SW480 (cell line): ENCODE data around the gene ADAMTSL2.

ENCODE experiments used
- DNase-seq: peaks from one replicate; pipeline ENCODE4 v3.0.0-alpha.2; 2016; ENCODE audit warnings: low spot score

Gene ADAMTSL2

GRCh38 chr9:133575186-133576030, 40.9 kb downstream of the ADAMTSL2 start:
- DNase-seq, result no peak

- no peak for DNase-seq
Measured at GRCh38 chr9:133576031-133576874, 41.7 kb downstream of the ADAMTSL2 start.

GRCh38 chr9:133576875-133577736, 42.6 kb downstream of the ADAMTSL2 start:
- DNase-seq, result no peak

GRCh38 chr9:133577737-133578112, 43.2 kb downstream of the ADAMTSL2 start:
- no peak for DNase-seq

GRCh38 chr9:133578524-133579441, 44.3 kb downstream of the ADAMTSL2 start:
- DNase-seq, result no peak

- DNase-seq, result no peak
Measured at GRCh38 chr9:133579601-133580418, 45.3 kb downstream of the ADAMTSL2 start.

- no peak for DNase-seq
Measured at GRCh38 chr9:133580419-133580738, 45.9 kb downstream of the ADAMTSL2 start.

- DNase-seq, result no peak
Measured at GRCh38 chr9:133581011-133581410, 46.5 kb downstream of the ADAMTSL2 start.

GRCh38 chr9:133581513-133582343, 47.2 kb downstream of the ADAMTSL2 start:
- DNase-seq, result no peak

- no peak for DNase-seq
Measured at GRCh38 chr9:133582501-133583045, 48.1 kb downstream of the ADAMTSL2 start.

- no peak for DNase-seq
Measured at GRCh38 chr9:133583111-133583510, 48.6 kb downstream of the ADAMTSL2 start.

- no peak for DNase-seq
Measured at GRCh38 chr9:133583586-133583985, 49.1 kb downstream of the ADAMTSL2 start.

GRCh38 chr9:133584167-133584558, 49.7 kb downstream of the ADAMTSL2 start:
- no peak for DNase-seq

GRCh38 chr9:133584559-133585476, 50.3 kb downstream of the ADAMTSL2 start:
- DNase-seq, result peak; percentile 25

GRCh38 chr9:133585481-133586351, 51.2 kb downstream of the ADAMTSL2 start:
- DNase-seq, result no peak

GRCh38 chr9:133587051-133587450, 52.5 kb downstream of the ADAMTSL2 start:
- no peak for DNase-seq

- DNase-seq, result no peak
Measured at GRCh38 chr9:133587466-133587865, 53.0 kb downstream of the ADAMTSL2 start.
